NOMO-1 treated with DMSO at 0.1 percent for 48 hours (cell line): ENCODE results near the gene DMPK.

Source experiments
- DNase-seq: peaks from one replicate; lab custom pipeline; 2025; ENCODE audit not compliant: unreplicated experiment; lab: John Stamatoyannopoulos, UW

The DMPK gene

DNA sequence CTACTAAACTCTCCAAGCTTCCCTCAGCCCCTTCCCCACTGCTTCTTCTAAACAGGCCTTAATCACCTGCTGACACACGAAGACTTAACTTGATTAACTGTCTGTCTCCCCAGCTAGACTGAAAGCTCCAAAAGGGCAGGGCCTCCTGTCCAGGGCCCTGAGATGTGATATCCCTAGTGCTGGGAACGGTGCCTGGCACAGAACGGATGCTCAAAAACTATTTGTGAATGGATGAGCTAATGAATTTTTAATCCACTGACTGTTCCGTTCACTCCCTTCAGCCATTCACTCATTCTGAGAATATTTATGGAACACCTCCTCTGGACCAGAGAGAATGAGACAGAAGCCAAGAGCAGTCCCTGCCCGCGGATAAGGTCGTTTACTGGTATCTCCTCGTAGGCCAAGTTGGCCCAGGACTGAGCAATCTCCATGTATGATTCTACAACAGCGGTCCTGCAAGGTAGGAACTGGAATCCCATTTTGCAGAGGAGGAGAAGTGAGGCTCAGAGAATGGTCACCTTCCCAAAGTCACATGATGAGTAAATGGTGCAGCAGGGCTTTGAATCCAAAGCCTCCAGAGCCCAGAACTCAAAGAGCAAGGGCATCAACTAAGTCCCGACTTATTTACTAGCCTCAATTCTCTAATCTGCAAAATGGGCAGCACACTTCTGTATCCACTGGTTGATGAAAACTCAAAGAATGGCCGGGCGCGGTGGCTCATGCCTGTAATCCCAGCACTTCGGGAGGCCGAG is 6.9 kb upstream of the DMPK start:
- DNase-seq: no peak

DNA sequence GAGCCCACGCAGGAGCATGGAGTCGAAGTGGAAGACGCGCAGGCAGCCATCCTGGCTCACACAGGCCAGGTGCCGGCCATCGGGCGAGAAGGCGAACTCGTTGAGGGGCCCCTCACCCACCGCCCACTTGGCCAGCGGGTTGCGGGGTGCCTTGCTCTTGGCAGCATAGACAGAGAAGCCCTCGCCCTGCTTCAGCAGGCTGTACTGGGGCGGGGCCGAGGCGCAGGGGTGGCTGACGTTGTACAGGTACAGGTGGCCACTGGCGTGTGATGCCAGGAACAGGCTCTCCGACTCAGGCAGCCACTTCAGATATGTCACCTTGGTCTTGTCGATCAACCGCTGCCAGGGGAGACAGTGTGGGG is 4.2 kb upstream of the DMPK start:
- no peak for DNase-seq

DNA sequence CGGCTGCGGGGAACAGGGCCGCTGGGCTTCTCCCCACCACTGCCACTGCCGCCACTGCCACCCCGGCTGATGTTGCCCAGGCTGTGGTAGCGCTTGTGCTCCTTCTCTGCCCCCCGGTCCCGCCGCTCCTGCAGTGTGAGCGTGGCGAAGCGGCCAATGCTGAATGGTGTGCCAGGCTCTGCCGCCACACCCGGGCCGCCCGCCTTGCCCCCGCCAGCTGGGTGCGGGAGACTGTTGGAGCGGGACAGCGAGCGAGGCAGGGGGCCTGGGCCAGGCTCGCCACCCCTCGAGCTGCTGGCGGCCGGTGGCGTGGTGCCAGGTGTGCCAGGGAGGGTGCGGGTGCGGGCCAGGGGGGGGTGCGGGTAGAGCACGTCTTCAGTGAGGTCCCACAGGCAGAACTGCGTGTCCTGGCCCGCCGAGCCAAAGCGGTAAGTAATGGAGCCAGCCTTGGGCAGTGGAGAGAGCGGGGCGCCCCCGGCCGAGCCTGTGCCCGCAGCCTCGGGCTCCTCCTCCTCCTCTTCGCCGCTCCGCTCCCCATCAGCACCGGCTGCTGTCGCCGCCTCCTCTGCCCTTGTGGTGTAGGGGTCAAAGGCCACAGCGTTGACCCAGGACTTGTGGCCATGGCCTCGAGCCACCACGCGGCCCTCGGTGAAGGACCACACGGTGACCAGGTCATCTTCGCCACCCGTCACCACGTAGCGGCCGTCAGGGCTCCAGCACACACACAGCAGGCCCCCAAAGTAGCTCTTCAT is 3.7 kb upstream of the DMPK start:
- DNase-seq: no peak

DNA sequence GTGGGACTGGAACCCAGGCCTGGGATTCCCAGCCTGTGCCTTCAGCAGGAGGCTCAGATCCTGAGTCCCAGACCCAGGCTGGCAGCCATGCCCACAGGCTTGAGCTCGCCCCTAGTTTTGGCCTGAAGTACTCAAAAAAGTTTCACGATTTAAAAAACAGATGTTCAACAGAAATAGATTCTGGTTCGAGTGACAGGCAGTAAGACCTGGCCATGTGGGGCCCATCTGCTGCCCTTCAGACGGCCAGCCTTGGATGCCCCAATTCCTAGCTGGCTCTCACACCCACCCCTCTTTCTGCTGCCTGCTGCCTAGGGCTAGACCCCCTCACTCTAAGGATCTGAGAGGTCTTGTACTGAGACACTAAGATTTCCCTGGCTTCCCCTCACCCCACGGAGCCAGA is 2.8 kb upstream of the DMPK start:
- no peak for DNase-seq

DNA sequence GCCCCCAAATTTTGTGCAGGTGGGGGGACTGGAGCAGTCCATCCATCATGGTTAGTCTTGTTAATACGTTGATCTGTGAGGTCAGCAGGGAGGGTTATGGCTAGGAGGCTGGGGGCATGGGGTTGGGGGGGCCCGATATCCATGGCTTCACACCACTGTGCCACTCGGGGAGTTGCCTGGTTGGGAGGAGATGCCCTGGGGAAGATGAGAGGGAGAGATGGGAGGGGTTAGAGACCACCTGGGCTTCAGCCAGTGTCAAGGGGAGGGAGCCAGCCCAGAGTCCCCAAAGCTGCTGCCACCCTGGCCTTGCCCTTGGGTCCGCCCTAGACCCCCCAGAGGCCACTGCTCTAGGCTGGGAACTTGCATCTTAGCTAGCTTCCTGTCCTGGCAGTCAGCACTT is 1.8 kb upstream of the DMPK start:
- DNase-seq: no peak

DNA sequence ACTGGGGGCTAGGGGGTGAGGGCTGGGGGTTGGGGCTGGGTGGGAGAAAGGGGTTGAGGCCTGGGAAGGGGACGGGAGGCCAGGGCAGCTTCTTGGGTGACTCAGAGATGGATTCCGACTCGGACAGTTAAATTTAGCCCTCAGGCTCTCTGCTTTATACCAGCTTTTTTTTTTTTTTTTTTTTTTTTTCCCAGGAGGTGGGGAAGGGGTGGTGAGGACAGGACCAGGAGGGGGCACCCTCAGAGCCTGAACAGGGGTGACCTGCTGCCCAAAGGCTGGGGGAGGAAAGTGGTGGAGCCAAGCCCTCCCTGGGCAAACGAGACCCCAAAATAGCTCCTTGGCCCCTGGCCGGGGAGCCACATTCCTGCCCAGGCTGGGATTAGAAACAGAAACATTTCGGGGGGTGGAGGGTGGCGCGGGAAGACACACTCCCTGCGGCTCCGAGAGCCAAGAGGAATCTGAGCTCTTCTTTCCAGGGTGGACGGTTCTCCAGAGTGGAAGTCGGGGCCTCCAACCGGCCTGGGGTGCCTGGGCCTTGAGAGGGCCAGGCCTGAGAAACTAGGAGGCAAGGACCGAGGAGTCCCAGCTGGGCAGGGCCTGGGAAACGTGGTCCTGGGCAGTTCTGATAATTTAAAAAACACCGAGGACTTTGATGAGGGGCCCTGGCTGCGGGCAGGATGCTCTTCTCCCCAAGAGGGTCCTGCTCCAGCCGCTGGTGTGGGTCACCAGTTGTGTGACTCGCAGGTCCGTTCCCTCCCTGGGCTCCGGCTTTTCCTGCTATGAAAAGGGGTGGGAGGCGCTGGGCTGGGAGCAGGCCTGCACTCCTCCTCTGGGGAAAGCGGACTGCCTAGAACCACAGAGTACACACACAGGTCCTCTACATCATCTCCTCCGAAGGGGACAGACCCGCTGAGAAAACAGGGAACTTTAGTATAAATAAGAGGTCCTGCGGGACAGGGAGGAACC is 813 bp upstream of the DMPK start:
- no peak for DNase-seq

DNA sequence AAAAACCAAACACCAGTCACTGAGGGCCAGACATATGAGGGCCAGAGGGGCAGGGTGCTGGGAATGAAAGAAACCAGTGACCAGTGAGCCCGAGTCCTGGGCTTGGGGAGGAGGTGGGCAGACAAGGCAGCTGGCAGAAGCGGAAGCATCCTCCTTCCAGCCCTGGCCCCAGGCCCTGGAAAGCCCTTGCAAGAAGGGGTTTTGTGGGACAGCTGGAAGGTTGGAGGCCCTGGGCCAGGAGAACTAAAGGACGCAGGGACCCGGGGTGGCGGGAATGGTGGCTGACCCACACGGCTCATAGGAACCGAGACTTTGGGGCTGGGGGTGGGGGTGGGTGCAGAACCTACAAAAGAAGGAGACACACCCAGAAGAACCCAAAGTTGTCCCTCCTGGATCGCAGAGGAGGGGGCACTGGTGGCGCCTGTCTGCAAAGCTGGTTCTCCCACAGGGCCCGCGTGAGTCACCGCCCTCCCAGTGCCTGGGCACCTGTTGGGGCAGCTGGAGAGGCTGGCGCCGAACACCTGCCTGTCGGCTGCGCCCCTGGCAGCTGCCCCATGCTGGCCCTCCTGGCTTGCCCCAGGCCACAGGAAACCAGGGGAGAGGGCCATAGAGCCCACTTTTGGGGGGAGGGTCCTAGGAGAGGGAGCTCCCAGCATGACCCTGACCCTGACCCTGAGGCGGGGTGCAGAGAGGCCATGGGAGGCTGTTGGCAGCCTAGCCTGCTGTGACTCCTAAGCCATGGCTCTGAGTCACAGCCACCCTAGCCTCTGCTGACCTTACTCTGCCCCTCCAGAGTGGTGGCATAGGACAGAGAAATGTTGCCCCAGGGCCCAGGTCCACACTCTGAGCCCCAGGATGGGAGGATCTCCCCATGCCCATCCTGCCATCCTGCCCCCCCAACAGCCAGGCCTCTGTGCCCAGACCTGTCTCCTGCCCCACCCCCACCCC is 802 bp downstream of the DMPK start:
- DNase-seq: no peak

DNA sequence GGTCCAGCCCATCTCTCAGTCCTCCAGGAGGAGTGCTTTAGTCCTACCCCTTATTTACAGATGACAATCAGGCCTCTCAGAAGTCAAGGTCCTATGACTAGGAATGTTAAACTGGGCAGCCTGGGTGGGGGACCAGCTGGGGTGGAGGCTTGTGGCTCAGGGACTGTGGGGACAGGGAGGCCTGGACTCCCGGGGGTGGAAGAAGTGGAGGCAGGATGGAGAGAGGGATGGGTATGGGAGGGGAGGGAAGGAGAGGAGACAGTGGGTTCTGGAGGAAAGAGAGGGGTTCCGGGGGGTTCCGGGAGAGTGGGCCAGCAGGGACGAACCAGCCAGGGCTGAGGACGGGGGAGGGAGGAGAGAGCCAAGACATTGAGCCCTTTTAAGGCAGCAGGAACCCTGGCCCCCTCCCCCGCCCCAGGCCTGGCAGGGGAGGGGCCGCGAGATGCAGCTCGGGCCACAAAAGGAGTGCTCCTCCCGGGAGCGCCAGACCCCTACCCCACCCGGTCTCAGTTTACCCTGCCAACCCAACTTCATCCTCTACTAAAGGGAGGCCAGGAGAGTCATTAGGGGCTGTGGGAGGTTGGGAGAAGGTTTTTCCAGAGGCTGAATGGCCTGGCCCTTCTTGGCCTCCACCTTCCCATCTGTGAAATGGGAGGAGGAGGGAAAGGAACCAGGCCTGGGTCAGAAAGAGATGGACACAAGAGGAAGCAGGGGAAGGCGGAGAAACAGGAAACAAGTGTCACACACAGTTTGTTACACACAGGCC is 1.7 kb downstream of the DMPK start:
- no peak for DNase-seq

DNA sequence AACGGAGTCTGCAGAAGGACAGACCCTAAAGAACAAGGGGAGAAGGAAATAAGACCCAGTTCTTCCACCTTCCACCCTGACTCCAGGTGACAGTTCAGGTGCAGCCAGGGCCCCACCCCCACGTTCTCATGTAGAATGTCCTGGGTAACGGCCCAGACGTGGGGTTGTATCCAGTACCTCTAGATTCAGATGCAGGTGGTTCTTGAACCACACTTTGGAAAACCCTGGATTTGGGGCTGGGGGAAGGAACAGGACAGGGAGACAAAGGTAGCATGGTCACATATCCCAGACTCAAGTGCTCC is 2.2 kb downstream of the DMPK start:
- no peak for DNase-seq

DNA sequence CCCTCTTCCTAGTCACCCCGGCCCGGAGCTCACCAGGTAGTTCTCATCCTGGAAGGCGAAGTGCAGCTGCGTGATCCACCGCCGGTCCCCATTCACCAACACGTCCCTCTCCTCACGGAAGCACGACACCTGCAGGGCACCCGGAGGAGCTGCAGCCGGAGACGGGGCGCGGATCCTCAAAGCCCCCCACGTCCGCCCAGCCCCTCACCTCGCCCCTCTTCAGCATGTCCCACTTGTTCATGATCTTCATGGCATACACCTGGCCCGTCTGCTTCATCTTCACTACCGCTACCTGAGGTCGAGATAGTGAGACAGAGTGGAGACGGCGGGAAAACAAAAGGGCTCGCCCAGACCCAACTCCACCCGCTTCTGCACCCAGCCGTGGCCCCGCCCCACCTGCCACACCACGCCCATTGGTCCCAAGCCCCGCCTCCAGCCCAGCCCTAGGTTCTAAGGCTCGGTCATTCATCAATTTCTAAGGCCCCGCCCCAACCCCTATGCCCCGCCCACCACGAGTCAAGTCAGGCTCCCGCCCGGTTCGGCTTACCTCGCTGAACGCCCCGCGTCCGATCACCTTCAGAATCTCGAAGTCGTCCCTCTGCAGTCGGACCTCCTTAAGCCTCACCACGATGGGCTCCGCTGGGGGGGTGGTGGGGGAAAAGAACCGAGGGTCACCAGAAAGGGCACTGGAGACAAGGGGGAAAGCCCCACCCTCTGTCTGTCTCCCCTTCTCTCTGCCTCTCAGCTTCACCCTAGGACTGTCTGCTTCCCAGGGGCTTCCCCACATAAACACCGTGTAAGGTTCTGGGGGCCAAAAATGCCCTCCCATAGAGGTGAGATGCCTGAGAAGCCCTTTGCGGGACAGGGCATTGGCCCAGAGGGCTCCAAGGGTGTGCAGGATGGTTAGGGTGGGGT is 2.8 kb downstream of the DMPK start:
- DNase-seq: peak; percentile 38

DNA sequence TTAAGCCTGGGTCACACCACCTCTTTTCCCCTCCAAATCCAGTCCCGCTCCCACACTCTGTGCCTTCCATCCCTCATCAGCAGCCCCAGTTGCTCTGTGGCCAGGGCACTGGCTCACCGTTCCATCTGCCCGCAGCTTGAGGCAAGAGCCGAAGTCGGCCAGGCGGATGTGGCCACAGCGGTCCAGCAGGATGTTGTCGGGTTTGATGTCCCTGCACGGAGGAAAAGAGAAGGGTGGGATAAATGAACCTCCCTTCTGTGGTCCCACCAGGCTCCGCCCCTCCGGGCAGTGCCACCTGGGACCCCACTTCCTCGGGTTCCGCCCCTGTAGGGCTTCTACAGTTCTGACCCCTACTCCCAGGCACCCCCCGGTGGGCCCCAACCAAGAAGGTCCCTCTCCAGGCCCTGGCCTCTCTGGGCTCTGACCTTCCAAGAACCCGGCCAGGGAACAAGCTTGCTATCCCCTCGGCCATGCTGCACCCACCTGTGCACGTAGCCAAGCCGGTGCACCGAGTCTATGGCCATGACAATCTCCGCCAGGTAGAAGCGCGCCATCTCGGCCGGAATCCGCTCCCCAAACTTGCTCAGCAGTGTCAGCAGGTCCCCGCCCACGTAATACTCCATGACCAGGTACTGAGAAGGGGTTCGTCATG is 4.2 kb downstream of the DMPK start:
- DNase-seq: no peak

DNA sequence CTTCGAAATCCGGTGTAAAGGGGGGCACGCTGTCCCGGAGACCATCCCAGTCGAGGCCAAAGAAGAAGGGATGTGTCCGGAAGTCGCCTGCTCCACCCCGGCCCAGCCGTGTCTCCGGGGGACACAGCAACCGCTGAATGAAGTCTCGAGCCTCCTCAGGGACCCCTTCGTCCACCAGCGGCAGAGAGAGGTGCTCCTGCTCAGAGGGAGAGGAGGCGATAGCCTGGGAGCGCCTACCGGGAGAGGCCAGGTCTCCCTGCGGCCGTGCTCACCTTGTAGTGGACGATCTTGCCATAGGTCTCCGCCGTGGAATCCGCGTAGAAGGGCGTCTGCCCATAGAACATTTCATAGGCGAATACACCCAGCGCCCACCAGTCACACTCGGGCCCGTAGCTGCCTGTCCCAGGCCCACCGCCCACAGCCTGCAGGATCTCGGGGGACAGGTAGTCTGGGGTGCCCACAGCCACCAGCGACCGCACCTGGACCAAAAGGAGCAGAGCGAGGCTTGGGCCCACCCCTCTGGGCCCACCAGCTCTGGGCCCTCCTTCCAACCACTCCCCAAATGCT is 4.8 kb downstream of the DMPK start:
- DNase-seq: no peak

DNA sequence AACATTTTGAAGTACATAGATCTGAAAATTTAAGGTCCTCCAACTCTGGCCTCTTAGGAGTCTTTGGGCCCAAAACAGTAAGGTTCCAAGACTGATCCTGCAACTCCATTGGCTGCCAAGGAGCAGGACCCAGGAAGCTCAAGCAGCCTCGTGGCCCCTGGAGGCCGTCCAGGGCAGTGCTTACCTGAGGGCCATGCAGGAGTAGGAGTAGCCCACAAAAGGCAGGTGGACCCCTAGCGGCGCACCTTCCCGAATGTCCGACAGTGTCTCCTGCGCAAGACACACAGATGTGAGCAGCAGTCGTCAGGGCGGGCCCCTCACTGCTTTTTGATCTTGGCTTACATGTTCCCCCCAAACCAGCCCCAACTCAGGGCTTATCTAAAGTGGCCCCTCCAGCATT is 7.5 kb downstream of the DMPK start:
- DNase-seq: no peak

DNA sequence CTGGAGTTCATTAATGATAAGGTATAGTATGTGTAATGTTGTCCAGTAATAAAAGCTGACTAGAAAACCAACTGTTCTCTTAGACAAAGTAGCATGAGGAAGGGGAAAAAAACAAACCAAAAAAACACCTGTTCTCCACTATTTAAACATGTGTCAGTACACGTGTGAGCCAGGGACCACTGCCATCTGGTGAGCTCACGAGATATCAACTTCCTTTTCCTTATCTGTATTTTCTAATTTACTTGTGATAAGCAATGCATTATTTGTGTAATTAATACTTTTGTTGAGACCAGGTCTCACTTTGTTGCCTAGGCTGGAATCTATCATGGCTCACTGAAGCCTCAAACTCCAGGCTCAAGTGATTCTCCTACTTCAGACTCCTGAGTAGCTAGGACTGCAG is 8.9 kb downstream of the DMPK start:
- no peak for DNase-seq

DNA sequence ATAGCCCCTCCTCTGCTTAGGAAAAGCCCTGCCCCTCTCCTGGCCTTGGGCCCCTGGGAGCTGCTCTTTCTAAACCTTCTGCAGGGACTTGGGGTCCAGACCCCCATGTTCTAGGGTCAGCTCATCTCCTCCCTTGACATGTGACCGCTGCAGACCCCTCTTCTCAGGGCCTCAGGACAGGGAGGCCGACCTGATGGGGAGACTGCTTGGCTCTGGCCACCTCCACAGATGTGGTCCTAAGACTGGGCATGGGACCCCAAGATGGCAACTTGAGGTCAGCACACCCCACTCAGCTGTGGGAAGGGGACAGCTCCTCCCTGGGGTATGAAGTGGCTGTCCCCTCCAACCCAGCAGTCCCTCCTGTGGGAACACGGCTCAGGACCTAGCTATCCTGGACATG is 9.4 kb downstream of the DMPK start:
- no peak for DNase-seq

DNA sequence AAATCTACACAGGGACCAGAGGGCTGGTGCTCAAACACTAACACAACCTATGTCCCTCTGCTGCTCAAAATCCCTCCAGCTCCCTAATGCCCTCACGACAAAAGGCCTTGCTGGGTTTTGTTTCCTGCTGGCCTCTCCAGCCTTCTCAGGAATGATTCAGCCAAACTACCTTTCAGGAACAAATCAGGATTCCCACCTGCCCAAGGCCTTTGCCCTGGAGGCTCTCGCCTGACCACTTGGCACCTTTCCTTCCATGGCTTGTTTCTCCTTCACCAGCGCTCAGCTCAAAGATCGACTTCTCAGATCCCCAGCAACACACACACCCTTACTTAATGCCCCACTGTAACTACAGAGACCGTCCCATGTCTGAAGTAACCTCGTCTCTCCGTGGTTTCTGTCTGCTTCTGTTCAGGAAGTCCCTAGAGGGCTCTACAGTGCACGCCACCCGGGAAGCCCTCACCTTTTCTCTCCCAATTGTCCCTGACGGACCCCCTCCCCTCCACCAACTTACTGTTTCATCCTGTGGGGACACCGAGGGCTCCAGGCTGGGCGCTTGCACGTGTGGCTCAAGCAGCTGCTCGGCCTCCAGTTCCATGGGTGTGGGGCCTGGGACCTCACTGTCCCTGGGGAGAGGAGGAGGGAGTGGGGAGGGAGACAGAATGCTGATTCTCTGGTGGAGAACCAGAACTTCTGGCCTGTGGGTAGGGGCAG is 10.0 kb downstream of the DMPK start:
- no peak for DNase-seq

DNA sequence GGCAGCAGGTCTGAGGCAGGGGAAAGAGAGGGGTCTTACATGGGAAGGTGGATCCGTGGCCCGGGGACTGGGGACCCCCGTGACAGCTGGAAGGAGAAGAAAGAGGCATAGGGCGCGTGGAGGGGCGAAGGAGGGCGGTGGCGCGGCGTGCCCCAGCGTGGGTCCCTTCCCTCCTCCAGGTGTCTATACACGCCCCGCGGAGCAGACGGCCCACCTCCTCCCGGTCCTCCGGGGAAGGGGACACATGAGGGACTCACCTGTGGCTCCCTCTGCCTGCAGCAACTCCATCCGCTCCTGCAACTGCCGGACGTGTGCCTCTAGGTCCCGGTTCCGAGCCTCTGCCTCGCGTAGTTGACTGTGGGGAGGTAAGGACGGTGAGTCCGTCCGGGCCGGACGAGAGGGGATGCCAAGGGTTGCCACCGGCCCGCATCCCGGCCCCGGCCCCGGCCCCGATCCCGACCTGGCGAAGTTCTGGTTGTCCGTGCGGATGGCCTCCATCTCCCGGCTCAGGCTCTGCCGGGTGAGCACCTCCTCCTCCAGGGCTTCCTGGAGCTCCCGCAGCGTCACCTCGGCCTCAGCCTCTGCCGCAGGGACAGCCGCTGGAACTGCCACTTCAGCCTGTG is 10.9 kb downstream of the DMPK start:
- no peak for DNase-seq
